K562 (cell line): Measurements from ENCODE around the gene TNFSF9. TPM values are rescaled to one million over a fixed set of nuclear protein-coding genes. Genes with fewer than 3 reads are reported as not detected.

ENCODE experiments used
- ATF1 ChIP-seq, 2 experiments: fragments of 450-650 bp in 1 of 2; IDR thresholded peaks; 2 replicates each; pipeline ENCODE4 v1.6.1; 2016; ENCODE audit warnings: missing compliant biosample characterization in 1 of 2, missing genetic modification characterization in 1 of 2
- ATF7 ChIP-seq: fragments of 450-650 bp; IDR thresholded peaks from 2 replicates; pipeline ENCODE4 v1.7.1; 2014; ENCODE audit warnings: mild to moderate bottlenecking, moderate library complexity
- CEBPB ChIP-seq: fragments of 450-650 bp; IDR thresholded peaks from 2 replicates; pipeline ENCODE4 v1.6.1; 2016; ENCODE audit warnings: missing genetic modification characterization, missing compliant biosample characterization
- DMBX1 ChIP-seq: fragments of 250-450 bp; sonication (Bioruptor Pico); IDR thresholded peaks from 2 replicates; pipeline ENCODE4 v1.8.0; 2022; ENCODE audit warnings: inconsistent platforms, mild to moderate bottlenecking, moderate library complexity, borderline replicate concordance
- MEIS2 ChIP-seq: fragments of 450-650 bp; IDR thresholded peaks from 2 replicates; pipeline ENCODE4 v1.6.1; 2014; ENCODE audit warnings: mild to moderate bottlenecking; ENCODE audit not compliant: partially characterized antibody
- MTF1 ChIP-seq: fragments of 250-450 bp; sonication (Bioruptor Pico); IDR thresholded peaks from 2 replicates; pipeline ENCODE4 v1.9.0; 2021; ENCODE audit warnings: moderate library complexity, mild to moderate bottlenecking, inconsistent platforms, borderline replicate concordance
- RBM34 ChIP-seq: fragments of 200-400 bp; formaldehyde crosslinking; IDR thresholded peaks from 2 replicates; pipeline ENCODE4 v1.6.1; 2018; ENCODE audit warnings: low read length, borderline replicate concordance; ENCODE audit not compliant: insufficient read depth
- ZBTB40 ChIP-seq, 2 experiments: fragments of 450-650 bp in 1 of 2; sonication (generic) in 1 of 2; formaldehyde crosslinking in 1 of 2; IDR thresholded peaks; 2 replicates each; pipeline versions ENCODE4 v1.7.1 to v1.9.0; 2016 to 2022; ENCODE audit warnings: inconsistent platforms in 1 of 2, mild to moderate bottlenecking in 1 of 2, missing genetic modification reagents in 1 of 2
- ZBTB5 ChIP-seq: fragments of 450-650 bp; IDR thresholded peaks from 2 replicates; pipeline ENCODE4 v1.6.1; 2017; ENCODE audit warnings: antibody characterized with exemption
- ZNF79 ChIP-seq: fragments of 250-450 bp; sonication (Bioruptor Pico); IDR thresholded peaks from 2 replicates; pipeline ENCODE4 v1.4.0; 2020; ENCODE audit warnings: low read depth, mild to moderate bottlenecking, moderate library complexity
- polyA plus RNA-seq, 8 experiments: library from polyadenylated mRNA; depleted of rRNA in 4 of 8; stranded (reverse) in 5 of 8; unstranded in 3 of 8; fragments of >200 nt; fragmentation: Nextera tagmentation in 2 of 8; fragmentation: Illumina TruSeq in 1 of 8; extraction: Ambion mirVana in 2 of 8; extraction: Trizol in 1 of 8; gene quantifications; 2 replicates each; pipeline versions ENCODE4 v1.2.1 to v1.2.3, GENCODE V29; 2011 to 2014; ENCODE audit warnings: inconsistent platforms in 1 of 8, missing spikeins in 1 of 8
- total RNA-seq, 7 experiments: library from RNA; depleted of rRNA in 6 of 7; stranded (reverse); fragments of >200 nt in 6 of 7; fragmentation: Illumina TruSeq in 2 of 7; extraction: Trizol in 2 of 7; gene quantifications; 2 replicates each; pipeline versions ENCODE4 v1.2.1 to v1.2.3, GENCODE V29; 2011 to 2021; ENCODE audit warnings: low replicate concordance in 1 of 7
- TF ChIP-seq, protein P1 (sequence below): fragments of 450-650 bp; IDR thresholded peaks from 2 replicates; pipeline ENCODE4 v1.6.1; 2016

TNFSF9 gene
- total and polyA plus RNA-seq, 9 of the 15 experiments (the other 6 are each of a cell fraction or from before 2014, with no cell fraction given): 1.4 to 17.9 (median 6.5) TPM

GRCh38 chr19:6540918-6541689 lies 10.3 kb downstream of the TNFSF9 start (continued):
- TF ChIP-seq, protein P1, sequence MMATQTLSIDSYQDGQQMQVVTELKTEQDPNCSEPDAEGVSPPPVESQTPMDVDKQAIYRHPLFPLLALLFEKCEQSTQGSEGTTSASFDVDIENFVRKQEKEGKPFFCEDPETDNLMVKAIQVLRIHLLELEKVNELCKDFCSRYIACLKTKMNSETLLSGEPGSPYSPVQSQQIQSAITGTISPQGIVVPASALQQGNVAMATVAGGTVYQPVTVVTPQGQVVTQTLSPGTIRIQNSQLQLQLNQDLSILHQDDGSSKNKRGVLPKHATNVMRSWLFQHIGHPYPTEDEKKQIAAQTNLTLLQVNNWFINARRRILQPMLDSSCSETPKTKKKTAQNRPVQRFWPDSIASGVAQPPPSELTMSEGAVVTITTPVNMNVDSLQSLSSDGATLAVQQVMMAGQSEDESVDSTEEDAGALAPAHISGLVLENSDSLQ: peak; percentile 37
- TF ChIP-seq DMBX1 (CRISPR knock-in tag) (no peak), ZNF79 (no peak), ZBTB5 (no peak), ATF1 (CRISPR knock-in tag; IDR thresholded peaks at IDR 0.05) (no peak), ATF1 (tag; IDR thresholded peaks at IDR 0.05) (peak; percentile 42; the same call in 1 of the 2 replicates), MEIS2 (peak; percentile 56), MTF1 (CRISPR knock-in tag) (no peak), ATF7 (peak; percentile 75; the same call in 1 of the 2 replicates), ZBTB40 (IDR thresholded peaks at IDR 0.05) (no peak), ZBTB40 (CRISPR knock-in tag; IDR thresholded peaks at IDR 0.05) (no peak), CEBPB (tag) (peak; percentile 63), RBM34 (no peak)
